ENCODE data around the gene ARHGAP4.

GRCh38 chrX:153961292-153961691 lies 35.2 kb upstream of the ARHGAP4 start:
- TF ChIP-seq CTCF (IDR thresholded peaks at IDR 0.05; ENCODE audit: low read length) (no peak), EZH2 (IDR thresholded peaks at IDR 0.05; ENCODE audit: borderline replicate concordance, low read length) (no peak)
